ENCODE data around the gene ESRRA.
A peak's percentile ranks its signal among the peaks of the same experiment; 100 is the strongest.
"Not testable (repeated sequence)": the region's sequence is repeated elsewhere in the genome, so short reads cannot be mapped to it uniquely, and the experiment has no call there.

ESRRA gene

DNA sequence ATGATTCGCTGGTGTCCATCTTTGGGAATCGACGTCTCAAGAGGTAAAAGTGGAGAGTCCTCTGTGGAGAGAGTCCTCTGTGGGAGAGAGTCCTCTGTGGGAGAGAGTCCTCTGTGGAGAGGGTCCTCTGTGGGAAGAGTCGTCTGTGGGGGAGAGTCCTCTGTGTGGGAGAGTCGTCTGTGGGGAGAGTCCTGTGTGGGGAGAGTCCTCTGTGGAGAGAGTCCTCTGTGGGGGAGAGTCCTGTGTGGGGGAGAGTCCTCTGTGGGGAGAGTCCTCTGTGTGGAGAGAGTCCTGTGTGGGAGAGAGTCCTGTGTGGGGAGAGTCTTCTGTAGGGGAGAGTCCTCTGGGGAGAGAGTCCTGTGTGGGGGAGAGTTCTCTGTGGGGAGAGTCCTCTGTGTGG lies 15.7 kb downstream of the ESRRA start:
- DNase-seq: no peak
- Histone ChIP-seq H3K27ac (ENCODE audit: insufficient read depth, low read length, poor library complexity, severe bottlenecking) (no peak overlapping the region), H3K27me3 (replicated peaks; ENCODE audit: control insufficient read depth, insufficient read depth, low read length, poor library complexity, severe bottlenecking) (no peaks in the 10 kb centered on the region), H3K36me3 (ENCODE audit: control insufficient read depth, insufficient read depth, low read length) (no peaks in the 10 kb centered on the region), H3K4me3 (ENCODE audit: insufficient read depth, low read depth, low read length, poor library complexity, severe bottlenecking) (no peak overlapping the region), H3K4me1 (ENCODE audit: control insufficient read depth, insufficient read depth, low read length, poor library complexity, severe bottlenecking) (peaks cover 14% of the 10 kb centered on the region), H3K9me3 (ENCODE audit: control insufficient read depth, low read length) (no peaks in the 10 kb centered on the region)

DNA sequence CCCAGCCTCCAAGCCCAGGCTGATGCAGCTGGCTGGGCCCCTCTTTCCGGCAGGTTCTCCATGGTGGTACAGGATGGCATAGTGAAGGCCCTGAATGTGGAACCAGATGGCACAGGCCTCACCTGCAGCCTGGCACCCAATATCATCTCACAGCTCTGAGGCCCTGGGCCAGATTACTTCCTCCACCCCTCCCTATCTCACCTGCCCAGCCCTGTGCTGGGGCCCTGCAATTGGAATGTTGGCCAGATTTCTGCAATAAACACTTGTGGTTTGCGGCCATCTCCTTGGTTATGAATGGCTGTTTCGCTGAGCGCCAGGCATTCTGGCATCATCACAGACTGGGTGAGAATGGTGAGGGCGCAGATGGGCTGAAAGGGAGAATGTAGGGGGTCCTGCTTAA lies 16.2 kb downstream of the ESRRA start:
- Histone ChIP-seq H3K9me3 (ENCODE audit: control insufficient read depth, low read length) (no peaks in the 10 kb centered on the region), H3K27me3 (replicated peaks; ENCODE audit: control insufficient read depth, insufficient read depth, low read length, poor library complexity, severe bottlenecking) (no peaks in the 10 kb centered on the region), H3K4me1 (ENCODE audit: control insufficient read depth, insufficient read depth, low read length, poor library complexity, severe bottlenecking) (peaks cover 14% of the 10 kb centered on the region), H3K4me3 (ENCODE audit: insufficient read depth, low read depth, low read length, poor library complexity, severe bottlenecking) (no peak overlapping the region), H3K27ac (ENCODE audit: insufficient read depth, low read length, poor library complexity, severe bottlenecking) (no peak overlapping the region), H3K36me3 (ENCODE audit: control insufficient read depth, insufficient read depth, low read length) (no peaks in the 10 kb centered on the region)
- DNase-seq: no peak

DNA sequence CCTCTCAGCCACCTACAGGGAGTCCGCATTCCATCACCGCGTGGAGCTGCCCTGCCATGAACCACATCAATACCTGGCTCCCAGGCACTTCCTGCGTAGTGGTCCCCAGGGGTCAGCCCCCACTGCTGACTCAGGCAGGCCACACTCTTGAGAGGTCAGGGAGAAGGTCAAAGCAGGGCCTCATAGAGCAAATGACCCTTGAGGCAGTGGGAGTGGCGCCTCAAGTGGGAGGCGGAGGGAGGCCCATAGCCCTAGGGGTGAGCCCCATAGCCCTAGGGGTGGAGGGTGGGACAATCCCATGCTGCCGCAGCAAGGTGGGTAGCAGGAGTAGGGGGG lies 17.6 kb downstream of the ESRRA start:
- no peak overlapping the region for H3K4me3 ChIP-seq (ENCODE audit: insufficient read depth, low read depth, low read length, poor library complexity, severe bottlenecking)
- DNase-seq: no peak
- H3K4me1 ChIP-seq (ENCODE audit: control insufficient read depth, insufficient read depth, low read length, poor library complexity, severe bottlenecking): peaks cover 7% of the 10 kb centered on the region
- no peaks in the 10 kb centered on the region for H3K27me3 ChIP-seq (replicated peaks; ENCODE audit: control insufficient read depth, insufficient read depth, low read length, poor library complexity, severe bottlenecking)
- H3K36me3 ChIP-seq (ENCODE audit: control insufficient read depth, insufficient read depth, low read length): no peaks in the 10 kb centered on the region
- H3K9me3 ChIP-seq (ENCODE audit: control insufficient read depth, low read length): no peaks in the 10 kb centered on the region
- no peak overlapping the region for H3K27ac ChIP-seq (ENCODE audit: insufficient read depth, low read length, poor library complexity, severe bottlenecking)

DNA sequence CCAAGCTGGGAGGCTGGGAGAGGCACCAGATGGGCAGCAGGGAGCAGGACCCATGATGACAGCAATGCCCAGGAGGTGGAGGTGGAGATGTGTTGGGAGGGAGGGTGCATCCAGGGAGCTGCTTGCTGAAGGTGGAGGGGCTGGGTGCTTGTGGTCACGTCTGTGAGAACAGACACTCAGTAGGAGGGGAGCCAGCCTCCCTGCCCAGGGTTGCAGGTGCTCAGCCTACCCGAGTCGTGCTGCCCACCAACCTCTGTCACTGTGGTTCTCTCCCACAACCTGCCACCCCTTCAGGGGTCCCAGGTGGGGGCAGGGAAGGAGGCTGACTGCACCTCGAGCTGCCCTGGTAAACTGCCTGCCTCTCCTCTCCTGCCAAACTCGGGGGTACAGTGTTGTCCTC lies 18.0 kb downstream of the ESRRA start:
- H3K27me3 ChIP-seq (replicated peaks; ENCODE audit: control insufficient read depth, insufficient read depth, low read length, poor library complexity, severe bottlenecking): no peaks in the 10 kb centered on the region
- DNase-seq: no peak
- H3K9me3 ChIP-seq (ENCODE audit: control insufficient read depth, low read length): no peaks in the 10 kb centered on the region
- peaks cover 7% of the 10 kb centered on the region for H3K4me1 ChIP-seq (ENCODE audit: control insufficient read depth, insufficient read depth, low read length, poor library complexity, severe bottlenecking)
- H3K4me3 ChIP-seq (ENCODE audit: insufficient read depth, low read depth, low read length, poor library complexity, severe bottlenecking): no peak overlapping the region
- no peak overlapping the region for H3K27ac ChIP-seq (ENCODE audit: insufficient read depth, low read length, poor library complexity, severe bottlenecking)
- H3K36me3 ChIP-seq (ENCODE audit: control insufficient read depth, insufficient read depth, low read length): no peaks in the 10 kb centered on the region

DNA sequence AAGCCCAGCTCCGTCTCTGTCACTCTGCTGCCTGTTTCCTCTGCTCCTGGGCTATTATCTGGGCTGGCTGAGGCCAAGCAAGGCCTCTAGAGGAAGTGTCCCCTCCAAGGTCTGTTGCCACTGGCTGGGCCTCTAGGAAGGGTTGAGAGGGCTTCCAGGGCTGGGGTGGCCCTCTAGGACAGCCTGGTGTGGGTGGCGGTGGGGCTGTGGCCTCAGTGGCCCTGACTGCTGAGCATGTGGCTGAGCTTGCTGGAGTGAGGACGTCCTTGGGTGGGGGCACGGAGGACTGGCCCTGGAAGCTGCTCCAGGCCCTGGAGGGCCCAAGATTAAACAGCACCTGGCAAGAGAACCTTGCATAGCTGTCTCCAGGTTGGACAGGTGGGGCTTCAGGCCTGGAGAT lies 18.7 kb downstream of the ESRRA start:
- H3K4me1 ChIP-seq (ENCODE audit: control insufficient read depth, insufficient read depth, low read length, poor library complexity, severe bottlenecking); H3K27me3 ChIP-seq (replicated peaks; ENCODE audit: control insufficient read depth, insufficient read depth, low read length, poor library complexity, severe bottlenecking); H3K9me3 ChIP-seq (ENCODE audit: control insufficient read depth, low read length); H3K27ac ChIP-seq (ENCODE audit: insufficient read depth, low read length, poor library complexity, severe bottlenecking); DNase-seq; H3K36me3 ChIP-seq (ENCODE audit: control insufficient read depth, insufficient read depth, low read length); H3K4me3 ChIP-seq (ENCODE audit: insufficient read depth, low read depth, low read length, poor library complexity, severe bottlenecking): not testable (repeated sequence)

DNA sequence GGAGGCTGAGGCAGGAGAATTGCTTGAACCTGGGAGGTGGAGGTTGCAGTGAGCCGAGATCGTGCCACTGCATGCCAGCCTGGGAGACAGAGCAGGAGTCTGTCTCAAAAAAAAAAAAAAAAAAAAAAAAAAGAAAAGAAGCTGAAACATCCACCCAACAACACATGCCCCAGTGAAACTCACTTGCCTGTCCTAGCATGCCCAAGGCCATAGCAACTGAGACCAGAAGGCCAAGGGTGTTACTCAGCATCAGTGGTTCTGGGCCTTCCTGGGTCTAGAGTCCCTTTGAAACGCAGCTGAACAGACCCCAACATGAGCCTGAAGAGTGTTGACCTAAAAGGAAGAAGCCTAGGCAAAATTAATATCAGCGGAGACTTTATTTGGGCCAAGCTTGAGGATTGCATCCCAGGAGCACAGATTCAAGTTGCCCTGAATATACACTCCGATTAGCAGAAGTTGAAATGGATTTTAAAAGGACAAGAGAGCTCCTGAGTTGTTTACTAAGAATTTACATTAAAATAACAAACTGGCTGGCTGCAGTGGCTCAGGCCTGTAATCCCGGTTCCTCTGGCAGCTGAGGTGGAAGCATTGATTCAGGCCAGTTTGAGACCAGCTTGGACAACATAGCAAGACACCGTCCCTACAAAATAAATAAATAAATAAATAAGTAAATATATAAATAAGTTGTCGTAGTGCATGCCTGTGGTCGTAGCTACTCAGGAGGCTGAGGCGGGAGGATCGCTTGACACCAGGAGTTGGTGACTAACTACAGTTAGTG lies 19.6 kb downstream of the ESRRA start:
- H3K9me3 ChIP-seq (ENCODE audit: control insufficient read depth, low read length): no peaks in the 10 kb centered on the region
- H3K4me3 ChIP-seq (ENCODE audit: insufficient read depth, low read depth, low read length, poor library complexity, severe bottlenecking): no peak overlapping the region
- no peaks in the 10 kb centered on the region for H3K4me1 ChIP-seq (ENCODE audit: control insufficient read depth, insufficient read depth, low read length, poor library complexity, severe bottlenecking)
- no peaks in the 10 kb centered on the region for H3K27me3 ChIP-seq (replicated peaks; ENCODE audit: control insufficient read depth, insufficient read depth, low read length, poor library complexity, severe bottlenecking)
- H3K27ac ChIP-seq (ENCODE audit: insufficient read depth, low read length, poor library complexity, severe bottlenecking): no peak overlapping the region
- DNase-seq: no peak
- no peaks in the 10 kb centered on the region for H3K36me3 ChIP-seq (ENCODE audit: control insufficient read depth, insufficient read depth, low read length)

DNA sequence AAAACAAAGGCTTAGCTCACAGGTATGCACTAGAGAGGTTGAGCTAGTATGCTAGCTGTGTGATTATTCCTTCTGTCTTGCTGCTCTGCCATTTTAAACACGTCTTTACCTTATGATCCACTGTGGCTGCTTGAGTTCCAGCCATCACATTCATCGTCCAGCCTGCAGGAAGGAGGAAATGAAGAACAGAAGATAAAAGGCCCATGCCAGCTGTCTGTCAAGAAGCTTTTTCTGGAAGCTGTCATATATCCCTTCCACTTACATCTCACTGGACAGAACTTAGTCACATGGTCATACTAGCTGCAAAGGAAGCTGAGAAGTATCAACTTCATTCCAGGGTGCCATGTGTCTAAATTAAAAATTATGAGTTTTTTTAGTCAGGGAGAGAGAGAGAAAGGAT lies 22.1 kb downstream of the ESRRA start:
- Histone ChIP-seq H3K4me3 (ENCODE audit: insufficient read depth, low read depth, low read length, poor library complexity, severe bottlenecking) (no peak overlapping the region), H3K27me3 (replicated peaks; ENCODE audit: control insufficient read depth, insufficient read depth, low read length, poor library complexity, severe bottlenecking) (no peaks in the 10 kb centered on the region), H3K36me3 (ENCODE audit: control insufficient read depth, insufficient read depth, low read length) (no peaks in the 10 kb centered on the region), H3K27ac (ENCODE audit: insufficient read depth, low read length, poor library complexity, severe bottlenecking) (no peak overlapping the region), H3K9me3 (ENCODE audit: control insufficient read depth, low read length) (no peaks in the 10 kb centered on the region), H3K4me1 (ENCODE audit: control insufficient read depth, insufficient read depth, low read length, poor library complexity, severe bottlenecking) (peaks cover 7% of the 10 kb centered on the region)
- DNase-seq: no peak

DNA sequence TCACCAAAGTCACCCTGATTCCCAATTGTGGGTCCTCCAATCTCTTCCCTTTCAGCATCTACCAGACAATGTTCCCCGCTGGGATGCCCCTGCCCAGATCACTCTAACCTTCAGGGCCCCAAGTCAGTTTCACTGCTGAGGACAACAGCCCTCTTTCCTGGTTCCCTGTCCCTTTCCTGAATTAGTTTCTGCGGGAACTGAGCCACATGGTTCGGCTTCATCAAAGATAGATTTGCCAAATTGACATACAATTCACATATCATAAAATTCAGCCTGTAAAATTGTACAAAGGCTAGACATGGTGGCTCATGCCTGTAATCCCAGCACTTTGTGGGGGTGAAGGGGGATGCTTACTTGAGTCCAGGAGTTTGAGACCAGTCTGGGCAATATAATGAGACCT lies 22.7 kb downstream of the ESRRA start:
- no peak overlapping the region for H3K27ac ChIP-seq (ENCODE audit: insufficient read depth, low read length, poor library complexity, severe bottlenecking)
- H3K36me3 ChIP-seq (ENCODE audit: control insufficient read depth, insufficient read depth, low read length): no peaks in the 10 kb centered on the region
- H3K9me3 ChIP-seq (ENCODE audit: control insufficient read depth, low read length): no peaks in the 10 kb centered on the region
- peaks cover 7% of the 10 kb centered on the region for H3K4me1 ChIP-seq (ENCODE audit: control insufficient read depth, insufficient read depth, low read length, poor library complexity, severe bottlenecking)
- H3K27me3 ChIP-seq (replicated peaks; ENCODE audit: control insufficient read depth, insufficient read depth, low read length, poor library complexity, severe bottlenecking): no peaks in the 10 kb centered on the region
- no peak overlapping the region for H3K4me3 ChIP-seq (ENCODE audit: insufficient read depth, low read depth, low read length, poor library complexity, severe bottlenecking)
- no peak for DNase-seq

DNA sequence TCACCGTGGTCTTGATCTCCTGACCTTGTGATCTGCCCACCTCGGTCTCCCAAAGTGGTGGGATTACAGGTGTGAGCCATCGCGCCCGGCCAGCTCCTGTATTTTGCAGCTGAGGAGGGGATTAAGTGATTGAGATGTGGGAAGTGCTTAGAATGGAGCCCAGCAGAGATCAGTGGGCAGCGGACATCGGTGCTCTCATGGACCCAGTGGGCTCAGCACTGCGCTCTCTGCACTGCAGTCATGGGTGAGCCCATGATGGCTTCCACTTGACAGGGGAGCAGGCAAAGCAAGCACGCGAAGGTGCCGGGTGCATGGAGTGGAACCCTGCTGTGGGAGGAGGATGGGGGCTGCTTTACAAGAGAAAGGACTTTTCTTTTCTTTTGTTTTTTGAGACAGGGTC lies 25.6 kb downstream of the ESRRA start:
- H3K36me3 ChIP-seq (ENCODE audit: control insufficient read depth, insufficient read depth, low read length): no peaks in the 10 kb centered on the region
- H3K27ac ChIP-seq (ENCODE audit: insufficient read depth, low read length, poor library complexity, severe bottlenecking): no peak overlapping the region
- no peaks in the 10 kb centered on the region for H3K27me3 ChIP-seq (replicated peaks; ENCODE audit: control insufficient read depth, insufficient read depth, low read length, poor library complexity, severe bottlenecking)
- H3K4me3 ChIP-seq (ENCODE audit: insufficient read depth, low read depth, low read length, poor library complexity, severe bottlenecking): no peak overlapping the region
- H3K4me1 ChIP-seq (ENCODE audit: control insufficient read depth, insufficient read depth, low read length, poor library complexity, severe bottlenecking): peaks cover 7% of the 10 kb centered on the region
- DNase-seq: no peak
- H3K9me3 ChIP-seq (ENCODE audit: control insufficient read depth, low read length): no peaks in the 10 kb centered on the region

DNA sequence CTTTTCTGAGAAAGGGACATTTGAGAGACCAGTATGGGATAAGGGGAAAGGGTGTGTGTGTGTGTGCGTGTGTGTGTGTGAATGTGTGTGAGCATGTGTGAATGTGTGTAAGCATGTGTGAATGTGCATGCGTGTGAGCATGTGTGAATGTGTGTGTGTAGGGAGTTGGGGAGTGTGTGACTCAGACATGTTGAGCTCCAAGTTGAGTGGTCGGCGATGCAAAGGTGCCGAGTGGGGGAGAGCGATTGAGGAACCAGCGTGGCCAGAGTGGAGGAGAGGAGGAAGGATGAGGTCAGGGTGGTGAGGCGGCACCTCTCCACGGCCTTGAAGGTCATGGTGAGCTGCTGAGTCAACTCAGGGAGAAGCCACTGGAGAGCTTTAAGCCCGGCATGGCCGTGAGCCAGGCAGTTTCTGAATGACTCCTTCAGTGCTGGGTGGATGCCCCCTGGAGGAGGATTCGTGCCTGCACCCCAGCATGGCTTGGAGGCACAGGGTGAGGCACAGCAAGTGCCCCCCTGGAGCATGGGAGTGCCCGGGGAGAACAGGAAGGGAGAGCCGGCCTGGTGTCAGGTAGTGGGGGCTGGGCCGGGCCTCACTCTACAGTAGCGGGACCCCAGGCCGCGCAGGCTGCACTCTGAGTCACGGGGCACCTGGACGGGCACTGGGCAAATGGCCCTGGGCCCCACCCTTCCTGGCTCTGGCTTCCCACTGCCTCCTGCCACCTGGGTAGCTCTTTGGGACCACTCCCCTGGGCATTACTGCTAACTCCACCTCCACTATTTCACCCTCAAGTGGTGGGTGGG lies 26.4 kb downstream of the ESRRA start:
- no peak overlapping the region for H3K27ac ChIP-seq (ENCODE audit: insufficient read depth, low read length, poor library complexity, severe bottlenecking)
- no peaks in the 10 kb centered on the region for H3K27me3 ChIP-seq (replicated peaks; ENCODE audit: control insufficient read depth, insufficient read depth, low read length, poor library complexity, severe bottlenecking)
- peaks cover 7% of the 10 kb centered on the region for H3K4me1 ChIP-seq (ENCODE audit: control insufficient read depth, insufficient read depth, low read length, poor library complexity, severe bottlenecking)
- no peaks in the 10 kb centered on the region for H3K9me3 ChIP-seq (ENCODE audit: control insufficient read depth, low read length)
- DNase-seq: peak; percentile 34 to 49 (median 43)
- no peak overlapping the region for H3K4me3 ChIP-seq (ENCODE audit: insufficient read depth, low read depth, low read length, poor library complexity, severe bottlenecking)
- H3K36me3 ChIP-seq (ENCODE audit: control insufficient read depth, insufficient read depth, low read length): no peaks in the 10 kb centered on the region

Data from effector memory CD4-positive, alpha-beta T cell (primary cell).